ENCODE results near the gene CCDC102A.

- TF ChIP-seq SUZ12 (IDR thresholded peaks at IDR 0.05; ENCODE audit: extremely low read depth, insufficient read depth, insufficient read length) (no peak), YY1 (IDR thresholded peaks at IDR 0.05; ENCODE audit: insufficient read depth, insufficient read length) (no peak)
These were observed 31.9 kb upstream of the CCDC102A start for GRCh38 chr16:57568173-57568678.

Data from NT2/D1 (cell line).